Adipocyte (in vitro differentiated cells): Measurements from ENCODE around the gene BPIFB4.
"Not testable (repeated sequence)": the region's sequence is repeated elsewhere in the genome, so short reads cannot be mapped to it uniquely, and the experiment has no call there.

Experiments
- DNase-seq: peaks from one replicate; pipeline ENCODE4 v3.0.0-alpha.2; 2015; ENCODE audit warnings: low read depth
- H3K27me3 ChIP-seq: replicated peaks from 2 replicates; pipeline ENCODE4 v1.7.0; 2013; ENCODE audit warnings: mild to moderate bottlenecking, low read length, moderate library complexity; ENCODE audit not compliant: control insufficient read depth, insufficient read depth
- H3K36me3 ChIP-seq: 2 replicates; pipeline ENCODE4 v1.7.0; 2013; ENCODE audit warnings: low read length, mild to moderate bottlenecking, moderate library complexity; ENCODE audit not compliant: control insufficient read depth, insufficient read depth, severe bottlenecking
- H3K4me1 ChIP-seq: 2 replicates; pipeline ENCODE4 v1.7.0; 2013; ENCODE audit warnings: mild to moderate bottlenecking, low read length, moderate library complexity; ENCODE audit not compliant: control insufficient read depth, insufficient read depth
- H3K4me3 ChIP-seq: 2 replicates; pipeline ENCODE4 v1.7.0; 2013; ENCODE audit warnings: mild to moderate bottlenecking, low read length, moderate library complexity
- H3K9ac ChIP-seq: 2 replicates; pipeline ENCODE4 v1.7.0; 2013; ENCODE audit warnings: mild to moderate bottlenecking, low read length, moderate library complexity
- H3K9me3 ChIP-seq: 2 replicates; pipeline ENCODE4 v1.7.0; 2013; ENCODE audit warnings: mild to moderate bottlenecking, low read length, moderate library complexity; ENCODE audit not compliant: control insufficient read depth

BPIFB4 gene

GRCh38 chr20:33042983-33043730 lies 36.3 kb upstream of the BPIFB4 start:
- no peaks in the 10 kb centered on the region for H3K4me1 ChIP-seq
- no peak overlapping the region for H3K4me3 ChIP-seq
- no peak for DNase-seq
- H3K9me3 ChIP-seq: peaks cover 18% of the 10 kb centered on the region
- H3K27me3 ChIP-seq: peaks cover 17% of the 10 kb centered on the region
- H3K36me3 ChIP-seq: no peaks in the 10 kb centered on the region
- no peak overlapping the region for H3K9ac ChIP-seq

GRCh38 chr20:33043731-33044181 lies 35.7 kb upstream of the BPIFB4 start:
- Histone ChIP-seq H3K4me3 (no peak overlapping the region), H3K4me1 (no peaks in the 10 kb centered on the region), H3K27me3 (peaks cover 14% of the 10 kb centered on the region), H3K9ac (no peak overlapping the region), H3K9me3 (peaks cover 18% of the 10 kb centered on the region), H3K36me3 (no peaks in the 10 kb centered on the region)
- DNase-seq: no peak

- not testable (repeated sequence) for H3K27me3 ChIP-seq, H3K36me3 ChIP-seq, H3K4me1 ChIP-seq, DNase-seq, H3K4me3 ChIP-seq, H3K9ac ChIP-seq
- peaks cover 18% of the 10 kb centered on the region for H3K9me3 ChIP-seq
These were observed 34.2 kb upstream of the BPIFB4 start for GRCh38 chr20:33045129-33045721.

- H3K4me1 ChIP-seq: no peaks in the 10 kb centered on the region
- H3K27me3 ChIP-seq: peaks cover 8% of the 10 kb centered on the region
- H3K4me3 ChIP-seq: no peak overlapping the region
- no peak overlapping the region for H3K9ac ChIP-seq
- H3K36me3 ChIP-seq: no peaks in the 10 kb centered on the region
- DNase-seq: no peak
- peaks cover 24% of the 10 kb centered on the region for H3K9me3 ChIP-seq
These were observed 33.0 kb upstream of the BPIFB4 start for GRCh38 chr20:33046412-33046811.

- H3K9ac ChIP-seq: no peak overlapping the region
- H3K9me3 ChIP-seq: peaks cover 9% of the 10 kb centered on the region
- H3K4me1 ChIP-seq: no peaks in the 10 kb centered on the region
- H3K4me3 ChIP-seq: no peak overlapping the region
- no peaks in the 10 kb centered on the region for H3K36me3 ChIP-seq
- H3K27me3 ChIP-seq: peaks cover 26% of the 10 kb centered on the region
- DNase-seq: no peak
These were observed 28.1 kb upstream of the BPIFB4 start for GRCh38 chr20:33051333-33051732.

GRCh38 chr20:33053291-33054106 lies 25.9 kb upstream of the BPIFB4 start, which contains the start of gene BPIFB3:
BPIFB3 (plus strand) TSS chr20:33053903; CDS start chr20:33055436, 1,533 bp downstream.
- Histone ChIP-seq H3K27me3 (peaks cover 36% of the 10 kb centered on the region), H3K9me3 (peaks cover 6% of the 10 kb centered on the region), H3K9ac (no peak within 1 kb of the TSS), H3K36me3 (no peaks in the 10 kb centered on the region), H3K4me3 (no peak within 1 kb of the TSS), H3K4me1 (no peaks in the 10 kb centered on the region)
- DNase-seq: no peak

GRCh38 chr20:33054381-33054780 lies 25.1 kb upstream of the BPIFB4 start:
- DNase-seq: no peak
- Histone ChIP-seq H3K4me1 (no peaks in the 10 kb centered on the region), H3K27me3 (peaks cover 44% of the 10 kb centered on the region), H3K36me3 (no peaks in the 10 kb centered on the region), H3K9ac (no peak overlapping the region), H3K9me3 (peaks cover 6% of the 10 kb centered on the region), H3K4me3 (no peak overlapping the region)

GRCh38 chr20:33054791-33055190 lies 24.7 kb upstream of the BPIFB4 start:
- DNase-seq: no peak
- H3K9ac ChIP-seq: no peak overlapping the region
- no peak overlapping the region for H3K4me3 ChIP-seq
- no peaks in the 10 kb centered on the region for H3K4me1 ChIP-seq
- peaks cover 6% of the 10 kb centered on the region for H3K9me3 ChIP-seq
- peaks cover 44% of the 10 kb centered on the region for H3K27me3 ChIP-seq
- no peaks in the 10 kb centered on the region for H3K36me3 ChIP-seq

GRCh38 chr20:33059136-33059535 lies 20.3 kb upstream of the BPIFB4 start:
- Histone ChIP-seq H3K4me3 (no peak overlapping the region), H3K36me3 (no peaks in the 10 kb centered on the region), H3K4me1 (peaks cover 22% of the 10 kb centered on the region), H3K27me3 (peaks cover 30% of the 10 kb centered on the region), H3K9me3 (no peaks in the 10 kb centered on the region), H3K9ac (no peak overlapping the region)
- no peak for DNase-seq

- Histone ChIP-seq H3K4me3 (no peak overlapping the region), H3K36me3 (no peaks in the 10 kb centered on the region), H3K9ac (no peak overlapping the region), H3K27me3 (peaks cover 26% of the 10 kb centered on the region), H3K4me1 (peaks cover 22% of the 10 kb centered on the region), H3K9me3 (no peaks in the 10 kb centered on the region)
- no peak for DNase-seq
These were observed 19.6 kb upstream of the BPIFB4 start for GRCh38 chr20:33059741-33060390.

- H3K27me3 ChIP-seq: peaks cover 18% of the 10 kb centered on the region
- no peak overlapping the region for H3K9ac ChIP-seq
These were observed 17.8 kb upstream of the BPIFB4 start for GRCh38 chr20:33061658-33062028.

More at GRCh38 chr20:33061658-33062028, 17.8 kb upstream of the BPIFB4 start:
- Histone ChIP-seq H3K9me3 (no peaks in the 10 kb centered on the region), H3K4me3 (no peak overlapping the region), H3K36me3 (no peaks in the 10 kb centered on the region), H3K4me1 (peaks cover 22% of the 10 kb centered on the region)
- DNase-seq: no peak
